GM21723 (cell line): ENCODE measurements around the gene ANXA9.

Experiments
- ATAC-seq: cut with Tn5 transposase; IDR thresholded peaks from one replicate; pipeline ENCODE4 v1.9.1; 2021; ENCODE audit warnings: mild to moderate bottlenecking, moderate library complexity; ENCODE audit not compliant: unreplicated experiment

ANXA9 gene

DNA sequence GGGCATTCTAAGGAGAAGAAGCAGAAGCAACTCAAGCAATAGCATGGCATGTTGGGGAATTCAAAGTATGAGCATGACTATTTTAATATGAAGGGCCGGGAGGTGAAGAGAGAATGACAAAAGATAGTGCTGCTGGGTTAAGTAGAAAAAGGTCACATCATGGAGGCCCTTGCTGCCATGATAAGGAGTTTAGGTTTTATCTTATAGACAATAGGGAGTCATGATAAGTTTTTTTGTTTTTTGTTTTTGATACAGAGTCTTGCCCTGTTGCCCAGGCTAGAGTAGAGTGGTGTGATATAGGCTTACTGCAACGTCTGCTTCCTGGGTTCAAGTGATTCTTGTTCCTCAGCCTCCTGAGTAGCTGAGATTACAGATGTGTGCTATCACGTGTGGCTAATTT is 57.4 kb downstream of the ANXA9 start:
- no peak for ATAC-seq

DNA sequence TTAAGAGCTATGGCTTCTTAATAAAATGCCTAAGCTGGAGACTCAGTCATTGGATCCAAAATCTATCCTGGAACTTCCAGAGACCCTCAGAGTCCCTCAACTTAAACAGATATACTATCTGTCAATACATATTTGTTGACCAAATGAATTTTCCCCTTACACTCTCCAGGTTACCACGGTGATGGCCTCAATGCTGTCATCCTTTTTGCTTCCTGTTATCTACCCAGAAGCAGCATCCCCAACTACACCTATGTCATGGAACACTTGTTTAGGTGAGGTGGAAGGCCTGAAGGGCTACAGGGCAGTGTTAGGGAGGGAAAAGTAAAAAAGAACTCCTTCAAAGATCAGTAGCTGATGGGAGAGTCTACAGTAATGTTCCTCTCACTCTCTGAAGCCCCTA is 61.1 kb downstream of the ANXA9 start:
- ATAC-seq = no peak
